GM20000 (cell line): ENCODE results near the gene TRPC4AP.

ENCODE experiments used
- DNase-seq: peaks from one replicate; pipeline ENCODE4 v3.0.0; 2012; ENCODE audit warnings: low spot score
- CTCF ChIP-seq: IDR thresholded peaks from 2 replicates; pipeline ENCODE4 v1.5.1; 2012; ENCODE audit warnings: mild to moderate bottlenecking, control low read depth; ENCODE audit errors: extremely low read depth, missing control alignments

The TRPC4AP gene

GRCh38 chr20:34952671-34953070 lies 139.9 kb downstream of the TRPC4AP start:
- no peak for DNase-seq
- no peak for TF ChIP-seq CTCF
